Measurements from ENCODE around the gene DMXL1.

- TF ChIP-seq POLR2A (IDR thresholded peaks at IDR 0.05) = no peak
- TF ChIP-seq CTCF (IDR thresholded peaks at IDR 0.05) = no peak
Observed at GRCh38 chr5:119072496-119072895, 1.6 kb downstream of the DMXL1 start.
